ENCODE measurements around the gene LRRK2.

DNA sequence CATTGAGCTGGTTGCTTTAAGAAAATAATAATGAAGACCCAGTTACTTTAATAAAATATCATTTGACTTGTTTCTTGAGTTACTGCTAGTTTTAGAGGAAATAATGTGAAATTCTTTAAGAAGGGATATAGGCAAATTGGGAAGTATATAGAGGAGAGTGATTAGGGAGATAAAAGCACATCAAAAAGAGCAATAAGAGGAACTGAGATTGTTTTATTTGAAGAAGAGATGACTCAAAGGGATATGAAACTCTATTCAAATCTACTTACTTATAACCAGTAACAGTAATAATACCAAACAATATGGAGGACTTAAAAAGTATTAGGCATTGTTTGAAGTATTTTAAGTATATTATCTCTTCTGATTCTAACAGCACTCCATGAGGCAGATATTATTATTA is 37.1 kb downstream of the LRRK2 start:
- TF ChIP-seq POLR2A (IDR thresholded peaks at IDR 0.05) (no peak), EP300 (IDR thresholded peaks at IDR 0.05) (no peak), POLR2AphosphoS5 (IDR thresholded peaks at IDR 0.05) (no peak)
- TF ChIP-seq, protein P1, sequence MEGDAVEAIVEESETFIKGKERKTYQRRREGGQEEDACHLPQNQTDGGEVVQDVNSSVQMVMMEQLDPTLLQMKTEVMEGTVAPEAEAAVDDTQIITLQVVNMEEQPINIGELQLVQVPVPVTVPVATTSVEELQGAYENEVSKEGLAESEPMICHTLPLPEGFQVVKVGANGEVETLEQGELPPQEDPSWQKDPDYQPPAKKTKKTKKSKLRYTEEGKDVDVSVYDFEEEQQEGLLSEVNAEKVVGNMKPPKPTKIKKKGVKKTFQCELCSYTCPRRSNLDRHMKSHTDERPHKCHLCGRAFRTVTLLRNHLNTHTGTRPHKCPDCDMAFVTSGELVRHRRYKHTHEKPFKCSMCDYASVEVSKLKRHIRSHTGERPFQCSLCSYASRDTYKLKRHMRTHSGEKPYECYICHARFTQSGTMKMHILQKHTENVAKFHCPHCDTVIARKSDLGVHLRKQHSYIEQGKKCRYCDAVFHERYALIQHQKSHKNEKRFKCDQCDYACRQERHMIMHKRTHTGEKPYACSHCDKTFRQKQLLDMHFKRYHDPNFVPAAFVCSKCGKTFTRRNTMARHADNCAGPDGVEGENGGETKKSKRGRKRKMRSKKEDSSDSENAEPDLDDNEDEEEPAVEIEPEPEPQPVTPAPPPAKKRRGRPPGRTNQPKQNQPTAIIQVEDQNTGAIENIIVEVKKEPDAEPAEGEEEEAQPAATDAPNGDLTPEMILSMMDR (IDR thresholded peaks at IDR 0.05), result no peak

Measured in stomach (tissue), 4 donors.